B cell (primary cell): ENCODE results near the gene GRID1. TPM values are rescaled to one million over a fixed set of nuclear protein-coding genes. Genes with fewer than 3 reads are reported as not detected.

ENCODE experiments used
- ATAC-seq: fragments of 200-7000 bp; cut with Tn5 transposase; one replicate; pipeline ENCODE4 v1.10.0; 2021; ENCODE audit warnings: low read depth, mild to moderate bottlenecking, moderate number of reproducible peaks, moderate library complexity
- CTCF ChIA-PET: fragments of 350-600 bp; sonication (Branson Sonifier 250); formaldehyde crosslinking; loops from one replicate; lab custom pipeline; 2021; ENCODE audit warnings: antibody characterized with exemption, inconsistent platforms; lab: Charles Lee
- POLR2A ChIA-PET: fragments of 350-600 bp; sonication (Branson Sonifier 250); formaldehyde crosslinking; loops from one replicate; lab custom pipeline; 2021; ENCODE audit warnings: antibody characterized with exemption; lab: Charles Lee
- DNase-seq: peaks from one replicate; pipeline ENCODE4 v3.0.0; 2013
- H2AFZ ChIP-seq: 2 replicates; pipeline ENCODE4 v1.6.1; 2012; ENCODE audit warnings: mild to moderate bottlenecking, low read depth, low read length; ENCODE audit not compliant: insufficient read depth, poor library complexity, severe bottlenecking
- H3K27ac ChIP-seq, 2 donors: 1 replicate in 1 of 2; 2 replicates in 1 of 2; pipeline ENCODE4 v1.5.1; 2012 to 2013; ENCODE audit warnings: low read length in 2 of 2, mild to moderate bottlenecking in 2 of 2, moderate library complexity in 1 of 2
- H3K27me3 ChIP-seq, 4 experiments: fragments of 200-600 bp in 1 of 4; sonication (generic) in 1 of 4; replicated peaks in 1 of 4; 1 replicate in 2 of 4; 2 replicates in 2 of 4; pipeline versions ENCODE4 v1.6.1 to v1.7.0; 2013 to 2016; ENCODE audit warnings: low read length in 3 of 4, mild to moderate bottlenecking in 2 of 4, mixed read lengths in 1 of 4, moderate library complexity in 1 of 4; ENCODE audit not compliant: insufficient read depth in 4 of 4, control insufficient read depth in 3 of 4; ENCODE audit errors: control extremely low read depth in 1 of 4
- H3K36me3 ChIP-seq, 2 experiments: replicated peaks in 1 of 2; 1 replicate in 1 of 2; 2 replicates in 1 of 2; pipeline versions ENCODE4 v1.6.1 to v1.7.1; 2013; ENCODE audit warnings: low read length in 1 of 2; ENCODE audit not compliant: insufficient read depth in 2 of 2, control insufficient read depth in 1 of 2; ENCODE audit errors: control extremely low read depth in 1 of 2, extremely low read depth in 1 of 2
- H3K4me1 ChIP-seq, 2 donors: fragments of 200-600 bp in 1 of 2; sonication (generic) in 1 of 2; 1 replicate in 1 of 2; 2 replicates in 1 of 2; pipeline versions ENCODE4 v1.5.1 to v1.6.1; 2013 to 2017; ENCODE audit warnings: low read length in 2 of 2; ENCODE audit not compliant: control insufficient read depth in 2 of 2, insufficient read depth in 2 of 2
- H3K4me2 ChIP-seq: replicated peaks from 2 replicates; pipeline ENCODE3; 2012; ENCODE audit warnings: mild to moderate bottlenecking, low read depth, low read length; ENCODE audit not compliant: poor library complexity, severe bottlenecking
- H3K4me3 ChIP-seq, 5 experiments: fragments of 200-600 bp in 1 of 5; sonication (generic) in 1 of 5; 1 replicate in 3 of 5; 2 replicates in 2 of 5; pipeline versions ENCODE4 v1.5.1 to v1.7.0; 2011 to 2016; ENCODE audit warnings: low read length in 4 of 5, mild to moderate bottlenecking in 4 of 5, low read depth in 2 of 5, control low read depth in 1 of 5, moderate library complexity in 1 of 5; ENCODE audit not compliant: insufficient read depth in 1 of 5; ENCODE audit errors: control extremely low read depth in 1 of 5, extremely low read depth in 1 of 5
- H3K79me2 ChIP-seq: fragments of 200-600 bp; sonication (generic); one replicate; pipeline ENCODE4 v1.6.0; 2016; ENCODE audit warnings: low read length; ENCODE audit not compliant: control insufficient read depth, insufficient read depth
- H3K9ac ChIP-seq: fragments of 200-600 bp; sonication (generic); 2 replicates; pipeline ENCODE4 v1.6.1; 2017; ENCODE audit warnings: mild to moderate bottlenecking, low read length, moderate library complexity
- H3K9me3 ChIP-seq, 3 donors: one replicate each; pipeline versions ENCODE4 v1.6.1 to v1.7.1; 2013; ENCODE audit warnings: low read length in 2 of 3; ENCODE audit not compliant: control insufficient read depth in 2 of 3, insufficient read depth in 1 of 3; ENCODE audit errors: control extremely low read depth in 1 of 3
- H4K20me1 ChIP-seq: 2 replicates; pipeline ENCODE4 v1.6.0; 2012; ENCODE audit warnings: mild to moderate bottlenecking, low read length; ENCODE audit not compliant: insufficient read depth, control insufficient read depth, poor library complexity, severe bottlenecking
- H3K27ac Mint-ChIP-seq: one replicate; pipeline ENCODE4 v1.8.0; 2021; ENCODE audit warnings: mixed read lengths
- H3K27me3 Mint-ChIP-seq: one replicate; pipeline ENCODE4 v1.8.0; 2021; ENCODE audit warnings: mixed read lengths
- H3K4me1 Mint-ChIP-seq: one replicate; pipeline ENCODE4 v1.8.0; 2021; ENCODE audit warnings: mixed read lengths
- H3K4me3 Mint-ChIP-seq: one replicate; pipeline ENCODE4 v1.8.0; 2021; ENCODE audit warnings: mixed read lengths
- H3K9me3 Mint-ChIP-seq: one replicate; pipeline ENCODE4 v1.8.0; 2022; ENCODE audit warnings: mixed read lengths; ENCODE audit not compliant: insufficient read depth
- EZH2 ChIP-seq: IDR thresholded peaks from 2 replicates; pipeline ENCODE4 v1.6.1; 2012; ENCODE audit warnings: borderline replicate concordance, low read depth, mild to moderate bottlenecking, moderate library complexity, low read length; ENCODE audit not compliant: insufficient read depth, poor library complexity, severe bottlenecking
- WGBS: methylation state at CpG from one replicate; pipeline ENCODE4 v1.1.5; 2013; ENCODE audit warnings: missing lambda C conversion rate; ENCODE audit not compliant: insufficient coverage; 5-methylcytosine and 5-hydroxymethylcytosine counted together
- intact Hi-C: fragments of 100-400 bp; cut with micrococcal nuclease; formaldehyde crosslinking; loops from one replicate; pipeline ENCODE4 v1.10.0; 2022
- polyA plus RNA-seq: library from polyadenylated mRNA; depleted of rRNA; stranded (reverse); fragments of >200 nt; gene quantifications from 2 replicates; pipeline ENCODE4 v1.2.3, GENCODE V29; 2012
- total RNA-seq, 2 donors: library from RNA; stranded (reverse); fragments of 120-200 nt in 1 of 2; gene quantifications; 1 replicate in 1 of 2; 2 replicates in 1 of 2; pipeline versions ENCODE4 v1.2.3 to v1.2.4, GENCODE V29; 2013 to 2022
- TF ChIP-seq, protein P1 (sequence below): fragments of 200-600 bp; IDR thresholded peaks from one replicate; pipeline ENCODE4 v1.8.0; 2022; ENCODE audit warnings: antibody characterized with exemption, mild to moderate bottlenecking

The GRID1 gene
- total and polyA plus RNA-seq, 2 donors (not counting 1 experiment from before 2014, with no cell fraction given) = not detected

DNA sequence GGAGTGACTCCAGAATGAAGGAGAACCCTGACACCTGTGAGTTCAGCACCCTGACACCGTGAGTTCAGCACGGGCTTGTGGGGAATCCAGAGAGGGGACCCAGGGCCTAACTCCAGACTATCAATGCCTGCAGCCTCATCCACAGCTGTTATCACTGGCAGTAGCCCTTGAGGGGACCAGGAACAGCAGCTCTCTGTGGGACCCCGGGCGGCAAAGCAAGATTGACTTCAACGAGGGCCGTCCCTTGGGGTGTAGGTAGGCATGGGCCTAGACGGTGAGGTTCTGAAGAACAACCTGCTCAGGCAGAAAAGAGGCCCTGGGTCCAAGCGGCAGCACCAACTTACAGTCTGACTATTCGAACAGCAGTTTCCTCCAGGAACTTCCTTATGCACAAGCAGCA is 8.9 kb downstream of the GRID1 start:
- TF ChIP-seq EZH2 = no peak
- TF ChIP-seq, protein P1, sequence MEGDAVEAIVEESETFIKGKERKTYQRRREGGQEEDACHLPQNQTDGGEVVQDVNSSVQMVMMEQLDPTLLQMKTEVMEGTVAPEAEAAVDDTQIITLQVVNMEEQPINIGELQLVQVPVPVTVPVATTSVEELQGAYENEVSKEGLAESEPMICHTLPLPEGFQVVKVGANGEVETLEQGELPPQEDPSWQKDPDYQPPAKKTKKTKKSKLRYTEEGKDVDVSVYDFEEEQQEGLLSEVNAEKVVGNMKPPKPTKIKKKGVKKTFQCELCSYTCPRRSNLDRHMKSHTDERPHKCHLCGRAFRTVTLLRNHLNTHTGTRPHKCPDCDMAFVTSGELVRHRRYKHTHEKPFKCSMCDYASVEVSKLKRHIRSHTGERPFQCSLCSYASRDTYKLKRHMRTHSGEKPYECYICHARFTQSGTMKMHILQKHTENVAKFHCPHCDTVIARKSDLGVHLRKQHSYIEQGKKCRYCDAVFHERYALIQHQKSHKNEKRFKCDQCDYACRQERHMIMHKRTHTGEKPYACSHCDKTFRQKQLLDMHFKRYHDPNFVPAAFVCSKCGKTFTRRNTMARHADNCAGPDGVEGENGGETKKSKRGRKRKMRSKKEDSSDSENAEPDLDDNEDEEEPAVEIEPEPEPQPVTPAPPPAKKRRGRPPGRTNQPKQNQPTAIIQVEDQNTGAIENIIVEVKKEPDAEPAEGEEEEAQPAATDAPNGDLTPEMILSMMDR = no peak
- Histone ChIP-seq H3K27ac (no peak overlapping the region), H3K9ac (no peak overlapping the region), H4K20me1 (no peaks in the 10 kb centered on the region), H3K9me3 (peaks cover 0 to 9% (median 0%) of the 10 kb centered on the region in 3 donors), H3K27me3 (peaks cover 0 to 8% (median under 1%) of the 10 kb centered on the region in 4 experiments), H2AFZ (no peak overlapping the region), H3K4me1 (peaks cover 10 to 14% of the 10 kb centered on the region in 2 donors), H3K36me3 (no peaks in the 10 kb centered on the region), H3K79me2 (no peaks in the 10 kb centered on the region), H3K4me2 (no peak overlapping the region), H3K4me3 (no peak overlapping the region)
- Mint-ChIP-seq H3K9me3 (peaks cover 5% of the 10 kb centered on the region), H3K27ac (no peak overlapping the region), H3K4me1 (peaks cover 32% of the 10 kb centered on the region), H3K27me3 (peaks cover 23% of the 10 kb centered on the region), H3K4me3 (no peak overlapping the region)
- DNase-seq (no peak), ATAC-seq (no peak)
- CTCF ChIA-PET = no interaction called here
- intact Hi-C loops = no loop called here
- WGBS = 88% methylated on average over 9 of the region's 9 CpGs
- POLR2A ChIA-PET = no interaction called here

DNA sequence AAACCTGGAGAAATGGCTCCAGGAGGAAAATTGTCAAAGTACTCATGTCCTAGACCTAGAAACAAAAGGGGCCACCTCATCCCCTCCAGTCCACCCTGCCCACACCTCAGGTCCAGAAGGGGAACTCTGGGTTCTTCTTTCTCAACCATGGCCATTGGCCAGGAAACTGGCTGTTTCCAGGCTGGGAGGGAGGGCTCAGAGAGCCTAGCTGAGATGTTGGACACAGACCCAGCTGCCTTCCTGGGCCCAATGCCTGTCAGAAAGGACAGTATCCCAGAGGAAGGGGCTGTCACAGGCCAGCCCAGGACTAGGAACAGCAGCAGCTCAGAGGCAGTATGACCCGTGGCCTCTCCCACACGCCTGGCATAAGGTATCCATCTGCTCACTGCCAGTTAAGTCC is 9.6 kb downstream of the GRID1 start:
- Mint-ChIP-seq H3K9me3 (peaks cover 5% of the 10 kb centered on the region), H3K27me3 (peaks cover 20% of the 10 kb centered on the region), H3K27ac (no peak overlapping the region), H3K4me1 (peaks cover 32% of the 10 kb centered on the region), H3K4me3 (no peak overlapping the region)
- Histone ChIP-seq H3K36me3 (no peaks in the 10 kb centered on the region), H2AFZ (no peak overlapping the region), H3K27ac (no peak overlapping the region), H3K79me2 (no peaks in the 10 kb centered on the region), H3K4me3 (no peak overlapping the region), H3K27me3 (peaks cover 0 to 4% (median under 1%) of the 10 kb centered on the region in 4 experiments), H4K20me1 (no peaks in the 10 kb centered on the region), H3K4me2 (no peak overlapping the region), H3K9me3 (peaks cover 0 to 15% (median 0%) of the 10 kb centered on the region in 3 donors), H3K9ac (no peak overlapping the region), H3K4me1 (peaks cover 10 to 14% of the 10 kb centered on the region in 2 donors)
- no peak for TF ChIP-seq EZH2
- TF ChIP-seq, protein P1 = no peak
- WGBS = 100% methylated on average over 1 of the region's 2 CpGs
- ATAC-seq (no peak), DNase-seq (no peak)
- ChIA-PET POLR2A (no interaction called here), CTCF (no interaction called here)
- intact Hi-C loops = no loop called here
